ENCODE results near the gene SELP. TPM values are rescaled to one million over a fixed set of nuclear protein-coding genes. Genes with fewer than 3 reads are reported as not detected.

SELP gene
- total and polyA plus RNA-seq, 9 of the 15 experiments (the other 6 are each of a cell fraction or from before 2014, with no cell fraction given) = not detected

DNA sequence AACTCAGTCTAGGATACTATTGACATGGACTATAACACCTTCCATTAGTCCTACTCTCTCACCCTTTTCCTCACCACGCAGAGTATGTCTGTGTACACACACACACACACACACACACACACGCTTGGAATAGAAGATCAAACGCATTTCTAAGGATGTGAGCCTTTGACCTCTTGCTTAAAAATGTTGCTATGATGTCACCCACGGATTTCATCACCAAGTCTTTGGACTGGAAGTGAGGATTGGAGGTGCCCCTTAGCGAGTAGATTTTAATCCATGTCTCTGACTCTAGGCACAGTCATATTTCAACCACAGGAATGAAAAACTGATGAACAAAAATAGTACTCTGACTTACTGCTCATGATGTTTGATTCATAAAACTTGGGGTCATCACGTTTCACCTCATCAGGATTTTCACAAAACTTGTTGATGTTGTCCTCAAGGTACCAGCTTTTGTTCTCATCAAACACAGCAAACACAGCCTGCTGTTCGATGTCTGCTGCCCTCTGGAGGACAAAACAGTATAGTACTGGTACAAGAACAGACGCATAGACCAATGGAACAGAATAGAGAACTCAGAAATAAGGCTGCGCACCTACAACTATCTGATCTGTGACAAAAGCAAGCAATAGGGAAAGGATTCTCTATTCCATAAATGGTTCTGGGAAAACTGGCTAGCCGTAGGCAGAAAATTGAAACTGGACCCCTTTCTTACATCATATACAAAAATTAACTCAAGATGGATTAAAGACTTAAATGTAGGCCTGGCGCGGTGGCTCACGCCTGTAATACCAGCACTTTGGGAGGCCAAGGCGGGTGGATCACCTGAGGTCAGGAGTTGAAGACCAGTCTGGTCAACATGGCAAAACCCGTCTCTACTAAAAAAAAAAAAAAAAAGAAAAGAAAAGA is 83.6 kb downstream of the SELP start (continued):
- TF ChIP-seq, protein P1, sequence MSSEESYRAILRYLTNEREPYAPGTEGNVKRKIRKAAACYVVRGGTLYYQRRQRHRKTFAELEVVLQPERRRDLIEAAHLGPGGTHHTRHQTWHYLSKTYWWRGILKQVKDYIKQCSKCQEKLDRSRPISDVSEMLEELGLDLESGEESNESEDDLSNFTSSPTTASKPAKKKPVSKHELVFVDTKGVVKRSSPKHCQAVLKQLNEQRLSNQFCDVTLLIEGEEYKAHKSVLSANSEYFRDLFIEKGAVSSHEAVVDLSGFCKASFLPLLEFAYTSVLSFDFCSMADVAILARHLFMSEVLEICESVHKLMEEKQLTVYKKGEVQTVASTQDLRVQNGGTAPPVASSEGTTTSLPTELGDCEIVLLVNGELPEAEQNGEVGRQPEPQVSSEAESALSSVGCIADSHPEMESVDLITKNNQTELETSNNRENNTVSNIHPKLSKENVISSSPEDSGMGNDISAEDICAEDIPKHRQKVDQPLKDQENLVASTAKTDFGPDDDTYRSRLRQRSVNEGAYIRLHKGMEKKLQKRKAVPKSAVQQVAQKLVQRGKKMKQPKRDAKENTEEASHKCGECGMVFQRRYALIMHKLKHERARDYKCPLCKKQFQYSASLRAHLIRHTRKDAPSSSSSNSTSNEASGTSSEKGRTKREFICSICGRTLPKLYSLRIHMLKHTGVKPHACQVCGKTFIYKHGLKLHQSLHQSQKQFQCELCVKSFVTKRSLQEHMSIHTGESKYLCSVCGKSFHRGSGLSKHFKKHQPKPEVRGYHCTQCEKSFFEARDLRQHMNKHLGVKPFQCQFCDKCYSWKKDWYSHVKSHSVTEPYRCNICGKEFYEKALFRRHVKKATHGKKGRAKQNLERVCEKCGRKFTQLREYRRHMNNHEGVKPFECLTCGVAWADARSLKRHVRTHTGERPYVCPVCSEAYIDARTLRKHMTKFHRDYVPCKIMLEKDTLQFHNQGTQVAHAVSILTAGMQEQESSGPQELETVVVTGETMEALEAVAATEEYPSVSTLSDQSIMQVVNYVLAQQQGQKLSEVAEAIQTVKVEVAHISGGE (CRISPR knock-in tag; IDR thresholded peaks at IDR 0.05) = no peak
- TF ChIP-seq, protein P2, sequence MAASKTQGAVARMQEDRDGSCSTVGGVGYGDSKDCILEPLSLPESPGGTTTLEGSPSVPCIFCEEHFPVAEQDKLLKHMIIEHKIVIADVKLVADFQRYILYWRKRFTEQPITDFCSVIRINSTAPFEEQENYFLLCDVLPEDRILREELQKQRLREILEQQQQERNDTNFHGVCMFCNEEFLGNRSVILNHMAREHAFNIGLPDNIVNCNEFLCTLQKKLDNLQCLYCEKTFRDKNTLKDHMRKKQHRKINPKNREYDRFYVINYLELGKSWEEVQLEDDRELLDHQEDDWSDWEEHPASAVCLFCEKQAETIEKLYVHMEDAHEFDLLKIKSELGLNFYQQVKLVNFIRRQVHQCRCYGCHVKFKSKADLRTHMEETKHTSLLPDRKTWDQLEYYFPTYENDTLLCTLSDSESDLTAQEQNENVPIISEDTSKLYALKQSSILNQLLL (CRISPR knock-in tag; IDR thresholded peaks at IDR 0.05; ENCODE audit: borderline replicate concordance) = no peak
- TF ChIP-seq, protein P3, sequence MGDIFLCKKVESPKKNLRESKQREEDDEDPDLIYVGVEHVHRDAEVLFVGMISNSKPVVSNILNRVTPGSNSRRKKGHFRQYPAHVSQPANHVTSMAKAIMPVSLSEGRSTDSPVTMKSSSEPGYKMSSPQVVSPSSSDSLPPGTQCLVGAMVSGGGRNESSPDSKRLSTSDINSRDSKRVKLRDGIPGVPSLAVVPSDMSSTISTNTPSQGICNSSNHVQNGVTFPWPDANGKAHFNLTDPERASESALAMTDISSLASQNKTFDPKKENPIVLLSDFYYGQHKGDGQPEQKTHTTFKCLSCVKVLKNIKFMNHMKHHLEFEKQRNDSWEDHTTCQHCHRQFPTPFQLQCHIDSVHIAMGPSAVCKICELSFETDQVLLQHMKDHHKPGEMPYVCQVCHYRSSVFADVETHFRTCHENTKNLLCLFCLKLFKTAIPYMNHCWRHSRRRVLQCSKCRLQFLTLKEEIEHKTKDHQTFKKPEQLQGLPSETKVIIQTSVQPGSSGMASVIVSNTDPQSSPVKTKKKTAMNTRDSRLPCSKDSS (IDR thresholded peaks at IDR 0.05; ENCODE audit: low read depth, partially characterized antibody) = no peak
- TF ChIP-seq, protein P4, sequence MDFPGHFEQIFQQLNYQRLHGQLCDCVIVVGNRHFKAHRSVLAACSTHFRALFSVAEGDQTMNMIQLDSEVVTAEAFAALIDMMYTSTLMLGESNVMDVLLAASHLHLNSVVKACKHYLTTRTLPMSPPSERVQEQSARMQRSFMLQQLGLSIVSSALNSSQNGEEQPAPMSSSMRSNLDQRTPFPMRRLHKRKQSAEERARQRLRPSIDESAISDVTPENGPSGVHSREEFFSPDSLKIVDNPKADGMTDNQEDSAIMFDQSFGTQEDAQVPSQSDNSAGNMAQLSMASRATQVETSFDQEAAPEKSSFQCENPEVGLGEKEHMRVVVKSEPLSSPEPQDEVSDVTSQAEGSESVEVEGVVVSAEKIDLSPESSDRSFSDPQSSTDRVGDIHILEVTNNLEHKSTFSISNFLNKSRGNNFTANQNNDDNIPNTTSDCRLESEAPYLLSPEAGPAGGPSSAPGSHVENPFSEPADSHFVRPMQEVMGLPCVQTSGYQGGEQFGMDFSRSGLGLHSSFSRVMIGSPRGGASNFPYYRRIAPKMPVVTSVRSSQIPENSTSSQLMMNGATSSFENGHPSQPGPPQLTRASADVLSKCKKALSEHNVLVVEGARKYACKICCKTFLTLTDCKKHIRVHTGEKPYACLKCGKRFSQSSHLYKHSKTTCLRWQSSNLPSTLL (IDR thresholded peaks at IDR 0.05) = no peak
- TF ChIP-seq PHF20 (IDR thresholded peaks at IDR 0.05; ENCODE audit: partially characterized antibody) (no peak), HNRNPUL1 (IDR thresholded peaks at IDR 0.05; ENCODE audit: low read length) (no peak), RBM25 (IDR thresholded peaks at IDR 0.05; ENCODE audit: low read depth, low read length, severe bottlenecking) (no peak), DACH1 (IDR thresholded peaks at IDR 0.05; ENCODE audit: partially characterized antibody) (no peak)
- TF ChIP-seq, protein P5, sequence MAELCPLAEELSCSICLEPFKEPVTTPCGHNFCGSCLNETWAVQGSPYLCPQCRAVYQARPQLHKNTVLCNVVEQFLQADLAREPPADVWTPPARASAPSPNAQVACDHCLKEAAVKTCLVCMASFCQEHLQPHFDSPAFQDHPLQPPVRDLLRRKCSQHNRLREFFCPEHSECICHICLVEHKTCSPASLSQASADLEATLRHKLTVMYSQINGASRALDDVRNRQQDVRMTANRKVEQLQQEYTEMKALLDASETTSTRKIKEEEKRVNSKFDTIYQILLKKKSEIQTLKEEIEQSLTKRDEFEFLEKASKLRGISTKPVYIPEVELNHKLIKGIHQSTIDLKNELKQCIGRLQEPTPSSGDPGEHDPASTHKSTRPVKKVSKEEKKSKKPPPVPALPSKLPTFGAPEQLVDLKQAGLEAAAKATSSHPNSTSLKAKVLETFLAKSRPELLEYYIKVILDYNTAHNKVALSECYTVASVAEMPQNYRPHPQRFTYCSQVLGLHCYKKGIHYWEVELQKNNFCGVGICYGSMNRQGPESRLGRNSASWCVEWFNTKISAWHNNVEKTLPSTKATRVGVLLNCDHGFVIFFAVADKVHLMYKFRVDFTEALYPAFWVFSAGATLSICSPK (IDR thresholded peaks at IDR 0.05; ENCODE audit: borderline replicate concordance) = no peak
- TF ChIP-seq, protein P6, sequence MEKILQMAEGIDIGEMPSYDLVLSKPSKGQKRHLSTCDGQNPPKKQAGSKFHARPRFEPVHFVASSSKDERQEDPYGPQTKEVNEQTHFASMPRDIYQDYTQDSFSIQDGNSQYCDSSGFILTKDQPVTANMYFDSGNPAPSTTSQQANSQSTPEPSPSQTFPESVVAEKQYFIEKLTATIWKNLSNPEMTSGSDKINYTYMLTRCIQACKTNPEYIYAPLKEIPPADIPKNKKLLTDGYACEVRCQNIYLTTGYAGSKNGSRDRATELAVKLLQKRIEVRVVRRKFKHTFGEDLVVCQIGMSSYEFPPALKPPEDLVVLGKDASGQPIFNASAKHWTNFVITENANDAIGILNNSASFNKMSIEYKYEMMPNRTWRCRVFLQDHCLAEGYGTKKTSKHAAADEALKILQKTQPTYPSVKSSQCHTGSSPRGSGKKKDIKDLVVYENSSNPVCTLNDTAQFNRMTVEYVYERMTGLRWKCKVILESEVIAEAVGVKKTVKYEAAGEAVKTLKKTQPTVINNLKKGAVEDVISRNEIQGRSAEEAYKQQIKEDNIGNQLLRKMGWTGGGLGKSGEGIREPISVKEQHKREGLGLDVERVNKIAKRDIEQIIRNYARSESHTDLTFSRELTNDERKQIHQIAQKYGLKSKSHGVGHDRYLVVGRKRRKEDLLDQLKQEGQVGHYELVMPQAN (IDR thresholded peaks at IDR 0.05; ENCODE audit: borderline replicate concordance) = no peak

Measured in K562 (cell line).